Measurements from ENCODE around the gene C19orf47.
"Not testable (repeated sequence)": the region's sequence is repeated elsewhere in the genome, so short reads cannot be mapped to it uniquely, and the experiment has no call there.

The C19orf47 gene

DNA sequence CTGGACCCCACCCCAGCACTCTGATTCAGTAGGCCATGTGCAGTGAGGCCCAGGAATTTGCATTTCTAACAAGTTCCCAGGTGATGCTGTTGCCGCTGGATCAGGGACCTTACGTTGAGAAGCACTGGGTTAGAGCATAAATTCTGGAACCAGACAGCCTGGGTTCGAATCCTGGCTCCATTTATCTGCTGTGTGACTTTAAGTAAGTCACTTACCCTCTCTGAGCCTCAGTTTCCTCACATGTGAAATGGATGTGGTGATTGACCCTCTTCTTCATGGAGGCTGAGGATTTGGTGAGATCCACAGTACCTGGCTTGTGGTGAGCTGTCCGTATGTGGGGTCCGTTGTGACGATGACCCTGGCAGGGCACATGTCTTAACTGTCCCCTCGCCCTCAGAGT lies 25.9 kb upstream of the C19orf47 start:
- WGBS: 95% methylated on average over 7 of the region's 7 CpGs
- H3K36me3 ChIP-seq (ENCODE audit: insufficient read depth, low read length): peaks cover 71% of the 10 kb centered on the region
- H3K9me3 ChIP-seq (ENCODE audit: insufficient read depth, low read depth, low read length): no peaks in the 10 kb centered on the region
- no peak overlapping the region for H3K9ac ChIP-seq (ENCODE audit: low read depth, low read length)
- no peaks in the 10 kb centered on the region for H3K4me1 ChIP-seq (ENCODE audit: insufficient read depth, low read length)
- no peak overlapping the region for H3K27ac ChIP-seq (ENCODE audit: low read depth, low read length)
- H3K4me3 ChIP-seq (ENCODE audit: low read length): no peak overlapping the region
- H3K27me3 ChIP-seq (ENCODE audit: insufficient read depth, low read length): no peaks in the 10 kb centered on the region

GRCh38 chr19:40371802-40372122 lies 23.6 kb upstream of the C19orf47 start:
- Histone ChIP-seq H3K36me3 (ENCODE audit: insufficient read depth, low read length) (peaks cover 73% of the 10 kb centered on the region), H3K4me3 (ENCODE audit: low read length) (no peak overlapping the region), H3K9me3 (ENCODE audit: insufficient read depth, low read depth, low read length) (no peaks in the 10 kb centered on the region), H3K27ac (ENCODE audit: low read depth, low read length) (no peak overlapping the region), H3K4me1 (ENCODE audit: insufficient read depth, low read length) (peaks cover 8% of the 10 kb centered on the region), H3K27me3 (ENCODE audit: insufficient read depth, low read length) (no peaks in the 10 kb centered on the region), H3K9ac (ENCODE audit: low read depth, low read length) (no peak overlapping the region)
- 91% methylated on average over 5 of the region's 5 CpGs for WGBS

GRCh38 chr19:40370997-40371801 lies 23.0 kb upstream of the C19orf47 start:
- WGBS: 90% methylated on average over 7 of the region's 7 CpGs
- H3K36me3 ChIP-seq (ENCODE audit: insufficient read depth, low read length): peaks cover 68% of the 10 kb centered on the region

DNA sequence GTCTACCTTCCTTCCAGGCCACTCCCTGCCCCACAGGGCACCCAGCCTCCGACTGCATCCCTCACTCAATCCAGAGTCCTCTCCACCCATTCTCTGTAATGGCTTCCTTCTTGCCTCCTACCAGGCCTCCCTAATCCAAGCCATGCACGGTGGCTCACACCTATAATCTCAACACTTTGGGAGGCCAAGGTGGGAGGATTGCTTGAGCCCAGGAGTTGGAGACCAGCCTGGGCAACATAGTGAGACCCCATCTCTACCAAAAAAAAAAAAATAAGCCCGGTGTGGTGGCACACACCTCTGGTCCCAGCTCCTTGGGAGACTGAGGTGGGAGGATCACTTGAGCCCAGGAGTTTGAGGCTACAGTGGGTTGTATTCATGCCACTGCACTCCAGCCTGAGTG lies 22.1 kb upstream of the C19orf47 start:
- H3K4me3 ChIP-seq (ENCODE audit: low read length); H3K27ac ChIP-seq (ENCODE audit: low read depth, low read length); H3K9me3 ChIP-seq (ENCODE audit: insufficient read depth, low read depth, low read length); H3K27me3 ChIP-seq (ENCODE audit: insufficient read depth, low read length); H3K9ac ChIP-seq (ENCODE audit: low read depth, low read length): not testable (repeated sequence)
- Histone ChIP-seq H3K36me3 (ENCODE audit: insufficient read depth, low read length) (peaks cover 68% of the 10 kb centered on the region), H3K4me1 (ENCODE audit: insufficient read depth, low read length) (peaks cover 19% of the 10 kb centered on the region)
- WGBS: 93% methylated on average over 3 of the region's 3 CpGs

More at GRCh38 chr19:40370997-40371801, 23.0 kb upstream of the C19orf47 start:
- no peak overlapping the region for H3K9ac ChIP-seq (ENCODE audit: low read depth, low read length)
- H3K4me1 ChIP-seq (ENCODE audit: insufficient read depth, low read length): peaks cover 14% of the 10 kb centered on the region
- no peaks in the 10 kb centered on the region for H3K27me3 ChIP-seq (ENCODE audit: insufficient read depth, low read length)
- H3K9me3 ChIP-seq (ENCODE audit: insufficient read depth, low read depth, low read length): no peaks in the 10 kb centered on the region
- H3K27ac ChIP-seq (ENCODE audit: low read depth, low read length): no peak overlapping the region
- H3K4me3 ChIP-seq (ENCODE audit: low read length): no peak overlapping the region

- H3K9ac ChIP-seq (ENCODE audit: low read depth, low read length): no peak overlapping the region
- peaks cover 23% of the 10 kb centered on the region for H3K4me1 ChIP-seq (ENCODE audit: insufficient read depth, low read length)
- H3K27ac ChIP-seq (ENCODE audit: low read depth, low read length): no peak overlapping the region
- no peaks in the 10 kb centered on the region for H3K27me3 ChIP-seq (ENCODE audit: insufficient read depth, low read length)
- peaks cover 68% of the 10 kb centered on the region for H3K36me3 ChIP-seq (ENCODE audit: insufficient read depth, low read length)
- H3K4me3 ChIP-seq (ENCODE audit: low read length): no peak overlapping the region
- 97% methylated on average over 12 of the region's 12 CpGs for WGBS
- no peaks in the 10 kb centered on the region for H3K9me3 ChIP-seq (ENCODE audit: insufficient read depth, low read depth, low read length)
Observed at GRCh38 chr19:40369797-40370196, 21.6 kb upstream of the C19orf47 start.

- Histone ChIP-seq H3K27me3 (ENCODE audit: insufficient read depth, low read length) (no peaks in the 10 kb centered on the region), H3K9ac (ENCODE audit: low read depth, low read length) (peak overlapping the region; percentile 73; the same call in 1 of the 2 replicates), H3K4me1 (ENCODE audit: insufficient read depth, low read length) (peaks cover 23% of the 10 kb centered on the region), H3K4me3 (ENCODE audit: low read length) (no peak overlapping the region), H3K36me3 (ENCODE audit: insufficient read depth, low read length) (peaks cover 56% of the 10 kb centered on the region), H3K27ac (ENCODE audit: low read depth, low read length) (no peak overlapping the region), H3K9me3 (ENCODE audit: insufficient read depth, low read depth, low read length) (no peaks in the 10 kb centered on the region)
- WGBS: 92% methylated on average over 16 of the region's 16 CpGs
Observed at GRCh38 chr19:40367577-40368434, 19.6 kb upstream of the C19orf47 start.

DNA sequence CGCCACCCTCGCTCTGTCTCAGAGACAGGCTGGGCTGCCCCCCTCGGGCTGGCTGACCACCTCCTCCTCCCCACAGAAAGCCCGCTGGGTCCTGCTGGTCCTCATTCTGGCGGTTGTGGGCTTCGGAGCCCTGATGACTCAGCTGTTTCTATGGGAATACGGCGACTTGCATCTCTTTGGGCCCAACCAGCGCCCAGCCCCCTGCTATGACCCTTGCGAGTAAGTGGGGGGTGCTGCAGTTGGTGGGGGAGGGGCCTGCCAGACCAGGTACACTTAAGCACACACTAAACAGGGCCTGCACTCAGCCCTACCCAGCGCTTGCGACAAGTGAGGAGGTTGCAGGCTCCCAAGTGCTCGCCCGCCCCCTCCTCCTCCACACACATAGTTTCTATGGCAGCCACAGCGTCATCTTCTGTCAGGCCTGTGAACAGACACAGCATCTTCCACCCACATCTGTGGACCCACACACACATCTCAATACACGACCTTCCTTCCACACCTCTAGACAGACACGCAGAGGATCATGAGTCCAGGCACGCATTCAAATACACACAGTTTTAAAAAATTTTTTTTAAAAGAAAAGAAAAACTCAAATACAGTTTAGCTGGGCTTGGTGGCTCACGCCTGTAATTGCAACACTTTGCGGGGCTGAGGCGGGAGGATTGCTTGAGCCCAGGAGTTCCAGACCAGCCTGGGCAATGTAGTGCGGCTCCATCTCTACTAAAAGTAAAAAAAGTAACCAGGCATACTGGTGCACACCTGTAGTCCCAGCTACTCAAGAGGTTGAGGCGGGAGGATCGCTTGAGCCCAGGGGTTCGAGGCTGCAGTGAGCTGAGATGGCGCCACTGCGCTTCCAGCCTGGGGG lies 18.7 kb upstream of the C19orf47 start:
- Histone ChIP-seq H3K36me3 (ENCODE audit: insufficient read depth, low read length) (peaks cover 47% of the 10 kb centered on the region), H3K27me3 (ENCODE audit: insufficient read depth, low read length) (no peaks in the 10 kb centered on the region), H3K4me1 (ENCODE audit: insufficient read depth, low read length) (peaks cover 23% of the 10 kb centered on the region), H3K9me3 (ENCODE audit: insufficient read depth, low read depth, low read length) (no peaks in the 10 kb centered on the region), H3K27ac (ENCODE audit: low read depth, low read length) (peak overlapping the region; percentile 61; the same call in 1 of the 2 replicates), H3K4me3 (ENCODE audit: low read length) (peak overlapping the region; percentile 73), H3K9ac (ENCODE audit: low read depth, low read length) (peak overlapping the region; percentile 73)
- 39% methylated on average over 27 of the region's 27 CpGs for WGBS

DNA sequence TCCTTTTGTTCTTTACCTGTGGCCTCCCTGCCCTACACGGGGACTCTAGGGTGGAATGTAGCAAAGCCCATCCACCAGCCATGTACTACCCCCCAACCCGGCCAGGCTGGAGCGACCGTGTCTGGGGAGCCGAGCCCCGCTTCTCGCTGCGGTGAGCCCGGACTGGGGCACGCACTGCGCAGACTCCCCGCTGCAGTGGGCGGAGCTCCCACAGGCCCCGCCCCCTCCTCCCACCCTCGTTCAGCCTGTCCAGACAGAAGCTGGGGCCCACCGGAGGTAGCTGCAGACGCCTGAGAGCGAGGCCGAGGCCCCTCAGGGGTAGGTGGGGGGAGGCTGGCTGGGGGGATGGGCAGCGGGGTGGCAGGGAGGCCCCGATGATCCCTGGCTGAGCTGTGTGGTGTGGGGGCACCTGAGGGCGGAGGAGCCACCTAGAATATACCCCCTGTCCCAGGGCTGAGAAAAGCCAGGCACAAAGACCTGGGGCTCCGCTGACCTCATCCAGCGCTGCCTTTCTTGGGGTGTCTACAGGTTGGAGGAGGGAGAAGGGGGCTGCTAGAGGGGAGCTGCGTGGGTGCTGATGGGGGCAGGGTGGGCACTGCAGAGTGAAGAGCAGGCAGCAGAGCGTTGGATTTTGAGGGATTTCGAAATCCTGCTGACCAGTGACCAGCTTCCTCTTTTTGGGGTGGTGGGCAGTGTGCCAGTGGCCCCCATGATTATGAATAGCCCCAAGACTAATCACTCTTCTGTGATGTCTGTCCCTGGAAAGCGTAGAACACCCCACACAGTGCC lies 17.6 kb upstream of the C19orf47 start:
- Histone ChIP-seq H3K27me3 (ENCODE audit: insufficient read depth, low read length) (no peaks in the 10 kb centered on the region), H3K4me1 (ENCODE audit: insufficient read depth, low read length) (peaks cover 23% of the 10 kb centered on the region), H3K9me3 (ENCODE audit: insufficient read depth, low read depth, low read length) (no peaks in the 10 kb centered on the region), H3K9ac (ENCODE audit: low read depth, low read length) (peak overlapping the region; percentile 76), H3K36me3 (ENCODE audit: insufficient read depth, low read length) (peaks cover 36% of the 10 kb centered on the region), H3K4me3 (ENCODE audit: low read length) (peak overlapping the region; percentile 73), H3K27ac (ENCODE audit: low read depth, low read length) (peak overlapping the region; percentile 61; the same call in 1 of the 2 replicates)
- WGBS: 5% methylated on average over 28 of the region's 28 CpGs

- H3K27me3 ChIP-seq (ENCODE audit: insufficient read depth, low read length): no peaks in the 10 kb centered on the region
- no peak overlapping the region for H3K27ac ChIP-seq (ENCODE audit: low read depth, low read length)
- 77% methylated on average over 2 of the region's 3 CpGs for WGBS
- peaks cover 28% of the 10 kb centered on the region for H3K36me3 ChIP-seq (ENCODE audit: insufficient read depth, low read length)
- peak overlapping the region; percentile 76; the same call in 1 of the 2 replicates for H3K9ac ChIP-seq (ENCODE audit: low read depth, low read length)
- peak overlapping the region; percentile 73 for H3K4me3 ChIP-seq (ENCODE audit: low read length)
- no peaks in the 10 kb centered on the region for H3K9me3 ChIP-seq (ENCODE audit: insufficient read depth, low read depth, low read length)
- peaks cover 23% of the 10 kb centered on the region for H3K4me1 ChIP-seq (ENCODE audit: insufficient read depth, low read length)
Observed at GRCh38 chr19:40365010-40365409, 16.8 kb upstream of the C19orf47 start.

GRCh38 chr19:40363069-40363468 lies 14.9 kb upstream of the C19orf47 start:
- Histone ChIP-seq H3K9ac (ENCODE audit: low read depth, low read length) (no peak overlapping the region), H3K9me3 (ENCODE audit: insufficient read depth, low read depth, low read length) (no peaks in the 10 kb centered on the region), H3K4me1 (ENCODE audit: insufficient read depth, low read length) (peaks cover 23% of the 10 kb centered on the region), H3K36me3 (ENCODE audit: insufficient read depth, low read length) (peaks cover 14% of the 10 kb centered on the region), H3K27ac (ENCODE audit: low read depth, low read length) (no peak overlapping the region), H3K4me3 (ENCODE audit: low read length) (no peak overlapping the region), H3K27me3 (ENCODE audit: insufficient read depth, low read length) (no peaks in the 10 kb centered on the region)
- 91% methylated on average over 5 of the region's 5 CpGs for WGBS
